Panc1 (cell line): ENCODE data around the gene NUMB. TPM values are rescaled to one million over a fixed set of nuclear protein-coding genes. Genes with fewer than 3 reads are reported as not detected.

ENCODE experiments used
- ATAC-seq: fragments of 200-7000 bp; cut with Tn5 transposase; 2 replicates; pipeline ENCODE4 v1.9.1; 2020; ENCODE audit warnings: mild to moderate bottlenecking, moderate library complexity
- BruUV-seq: library from RNA; stranded (reverse); fragments of 400-500 nt; replicated peaks from 2 replicates; lab custom pipeline; 2021; lab: Mats Ljungman, UMichigan
- CTCF ChIA-PET: fragments of 300-600 bp; sonication (Branson Sonifier 250); formaldehyde crosslinking; loops from one replicate; lab custom pipeline; 2022; ENCODE audit warnings: antibody characterized with exemption; lab: Charles Lee
- POLR2A ChIA-PET: fragments of 300-600 bp; sonication (Branson Sonifier 250); formaldehyde crosslinking; loops from one replicate; lab custom pipeline; 2022; ENCODE audit warnings: antibody characterized with exemption; lab: Charles Lee
- DNase-seq: peaks from one replicate; pipeline ENCODE4 v3.0.0-alpha.2; 2010; ENCODE audit warnings: low read depth, low spot score
- H3K27ac ChIP-seq: 2 replicates; pipeline ENCODE4 v1.5.1; 2011; ENCODE audit warnings: mild to moderate bottlenecking, low read length, inconsistent platforms
- H3K27me3 ChIP-seq: fragments of 200-500 bp; sonication (Bioruptor generic); 2 replicates; pipeline ENCODE4 v1.6.0; 2014; ENCODE audit warnings: low read length, inconsistent platforms; ENCODE audit not compliant: control insufficient read depth, insufficient read depth
- H3K36me3 ChIP-seq: fragments of 200-500 bp; sonication (Bioruptor generic); 2 replicates; pipeline ENCODE4 v1.5.1; 2014; ENCODE audit warnings: inconsistent platforms, mild to moderate bottlenecking, low read length, moderate library complexity; ENCODE audit not compliant: control insufficient read depth, insufficient read depth
- H3K4me1 ChIP-seq: 2 replicates; pipeline ENCODE4 v1.5.1; 2011; ENCODE audit warnings: inconsistent platforms, mild to moderate bottlenecking, low read length, moderate library complexity; ENCODE audit not compliant: control insufficient read depth, insufficient read depth
- H3K4me3 ChIP-seq, 2 experiments: 2 replicates each; pipeline ENCODE4 v1.5.1; 2011 to 2012; ENCODE audit warnings: low read depth in 2 of 2, low read length in 2 of 2, mild to moderate bottlenecking in 2 of 2, inconsistent platforms in 1 of 2, moderate library complexity in 1 of 2
- H3K9me3 ChIP-seq: fragments of 200-500 bp; sonication (Bioruptor generic); 2 replicates; pipeline ENCODE4 v1.5.1; 2014; ENCODE audit warnings: low read depth, mild to moderate bottlenecking, inconsistent platforms, low read length, moderate library complexity; ENCODE audit not compliant: control insufficient read depth, insufficient read depth
- CTCF ChIP-seq: fragments of 450-650 bp; IDR thresholded peaks from 2 replicates; pipeline ENCODE4 v1.5.1; 2017; ENCODE audit warnings: mild to moderate bottlenecking
- POLR2AphosphoS5 ChIP-seq: IDR thresholded peaks from 2 replicates; pipeline ENCODE4 v1.6.1; 2012; ENCODE audit warnings: mild to moderate bottlenecking, low read depth, low read length, moderate library complexity
- REST ChIP-seq, 2 experiments: IDR thresholded peaks; 2 replicates each; pipeline ENCODE4 v1.6.1; 2011 to 2012; ENCODE audit warnings: low read depth in 2 of 2, control low read depth in 1 of 2, low read length in 1 of 2, mild to moderate bottlenecking in 1 of 2, moderate library complexity in 1 of 2; ENCODE audit not compliant: insufficient read depth in 1 of 2
- SIN3A ChIP-seq: IDR thresholded peaks from 2 replicates; pipeline ENCODE4 v1.6.1; 2012; ENCODE audit warnings: low read depth, mild to moderate bottlenecking, low read length, moderate library complexity, borderline replicate concordance; ENCODE audit not compliant: insufficient read depth
- TCF7L2 ChIP-seq: IDR thresholded peaks from 2 replicates; pipeline ENCODE4 v1.6.1; 2011; ENCODE audit warnings: mild to moderate bottlenecking, low read depth, low read length, inconsistent platforms
- in situ Hi-C: cut with HindIII; loops from 2 replicates; pipeline ENCODE4 v1.10.0; 2016; ENCODE audit warnings: low sequenced_read_pairs, low pct_unique_long_range_greater_than_20kb
- intact Hi-C: fragments of 100-400 bp; cut with micrococcal nuclease; formaldehyde crosslinking; loops from one replicate; pipeline ENCODE4 v1.10.0; 2022; ENCODE audit not compliant: unreplicated experiment
- total RNA-seq: library from RNA; stranded (reverse); gene quantifications from one replicate; pipeline ENCODE4 v1.2.1, GENCODE V29; 2021; ENCODE audit not compliant: unreplicated experiment

Gene NUMB
- total RNA-seq, 1 experiment from 2014 or later: 51.5 TPM

- H3K4me3 ChIP-seq: no peak overlapping the region
- H3K9me3 ChIP-seq: no peaks in the 10 kb centered on the region
- in situ Hi-C loops (no loop called here), intact Hi-C loops (no loop called here)
- BruUV-seq: no TSS peak
- TF ChIP-seq SIN3A (no peak), REST (IDR thresholded peaks at IDR 0.05; ENCODE audit: insufficient read depth in 1 of 2, low read depth in 2 of 2, low read length in 1 of 2) (no peak), POLR2AphosphoS5 (no peak), TCF7L2 (no peak), CTCF (no peak)
- CTCF ChIA-PET: no interaction called here
- H3K36me3 ChIP-seq: no peaks in the 10 kb centered on the region
- DNase-seq (no peak), ATAC-seq (no peak; the same call in 1 of the 2 replicates)
- H3K27me3 ChIP-seq: no peaks in the 10 kb centered on the region
- peaks cover 24% of the 10 kb centered on the region for H3K4me1 ChIP-seq
- POLR2A ChIA-PET: no interaction called here
- H3K27ac ChIP-seq: no peak overlapping the region
These were observed 30.0 kb downstream of the NUMB start for GRCh38 chr14:73428353-73428824.

- DNase-seq (no peak), ATAC-seq (no peak)
- intact Hi-C loops (no loop called here), in situ Hi-C loops (no loop called here)
- peak overlapping the region; percentile 17; the same call in 1 of the 2 replicates for H3K27ac ChIP-seq
- no peaks in the 10 kb centered on the region for H3K9me3 ChIP-seq
- TF ChIP-seq SIN3A (no peak), POLR2AphosphoS5 (no peak), REST (IDR thresholded peaks at IDR 0.05; ENCODE audit: insufficient read depth in 1 of 2, low read depth in 2 of 2, low read length in 1 of 2) (no peak), TCF7L2 (no peak), CTCF (no peak)
- BruUV-seq: no TSS peak
- H3K4me1 ChIP-seq: peaks cover 24% of the 10 kb centered on the region
- no peaks in the 10 kb centered on the region for H3K27me3 ChIP-seq
- no peak overlapping the region for H3K4me3 ChIP-seq
- H3K36me3 ChIP-seq: no peaks in the 10 kb centered on the region
- POLR2A ChIA-PET: interaction anchor here (0.5 kb wide), 1 partner anchor 17 kb away, joined by 4 read pairs; no protein-coding TSS in a partner anchor
- CTCF ChIA-PET: no interaction called here
These were observed 30.7 kb downstream of the NUMB start for GRCh38 chr14:73427516-73428264.
